Measurements from ENCODE around the gene NLGN4X.

DNA sequence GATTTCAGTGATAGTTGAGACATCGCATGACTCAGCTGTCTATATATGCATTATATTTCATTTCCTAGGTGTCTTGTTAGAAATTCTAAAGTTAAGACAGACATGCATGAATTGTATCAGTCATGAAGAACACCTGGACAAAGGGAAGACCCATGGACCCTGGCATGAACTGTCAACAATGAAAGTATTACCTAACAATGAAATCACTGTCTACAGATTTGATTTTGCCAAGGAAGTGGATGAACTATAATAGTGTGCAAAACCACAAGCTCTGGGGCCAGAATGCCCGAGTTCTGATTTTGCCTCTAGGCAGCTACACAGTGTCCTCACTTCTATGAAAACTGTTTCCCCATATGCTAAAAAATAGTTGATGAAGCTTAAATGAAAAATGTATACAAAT lies 386.1 kb downstream of the NLGN4X start:
- TF ChIP-seq, protein P1, sequence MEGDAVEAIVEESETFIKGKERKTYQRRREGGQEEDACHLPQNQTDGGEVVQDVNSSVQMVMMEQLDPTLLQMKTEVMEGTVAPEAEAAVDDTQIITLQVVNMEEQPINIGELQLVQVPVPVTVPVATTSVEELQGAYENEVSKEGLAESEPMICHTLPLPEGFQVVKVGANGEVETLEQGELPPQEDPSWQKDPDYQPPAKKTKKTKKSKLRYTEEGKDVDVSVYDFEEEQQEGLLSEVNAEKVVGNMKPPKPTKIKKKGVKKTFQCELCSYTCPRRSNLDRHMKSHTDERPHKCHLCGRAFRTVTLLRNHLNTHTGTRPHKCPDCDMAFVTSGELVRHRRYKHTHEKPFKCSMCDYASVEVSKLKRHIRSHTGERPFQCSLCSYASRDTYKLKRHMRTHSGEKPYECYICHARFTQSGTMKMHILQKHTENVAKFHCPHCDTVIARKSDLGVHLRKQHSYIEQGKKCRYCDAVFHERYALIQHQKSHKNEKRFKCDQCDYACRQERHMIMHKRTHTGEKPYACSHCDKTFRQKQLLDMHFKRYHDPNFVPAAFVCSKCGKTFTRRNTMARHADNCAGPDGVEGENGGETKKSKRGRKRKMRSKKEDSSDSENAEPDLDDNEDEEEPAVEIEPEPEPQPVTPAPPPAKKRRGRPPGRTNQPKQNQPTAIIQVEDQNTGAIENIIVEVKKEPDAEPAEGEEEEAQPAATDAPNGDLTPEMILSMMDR (IDR thresholded peaks at IDR 0.05): no peak
- TF ChIP-seq SIN3A (IDR thresholded peaks at IDR 0.05; ENCODE audit: borderline replicate concordance, insufficient read depth, low read depth, low read length): no peak
